GM23248 (cell line): ENCODE results near the gene TTC17. TPM values are rescaled to one million over a fixed set of nuclear protein-coding genes. Genes with fewer than 3 reads are reported as not detected.
A peak's percentile ranks its signal among the peaks of the same experiment; 100 is the strongest.

Source experiments
- DNase-seq: peaks from one replicate; pipeline ENCODE4 v3.0.0-alpha.2; 2015
- H2AFZ ChIP-seq: fragments of 200-600 bp; sonication (generic); 2 replicates; pipeline ENCODE4 v1.6.1; 2016; ENCODE audit warnings: antibody characterized with exemption
- H3F3A ChIP-seq: fragments of 200-600 bp; sonication (generic); 2 replicates; pipeline ENCODE4 v1.6.1; 2016; ENCODE audit warnings: mild to moderate bottlenecking, antibody characterized with exemption, mixed run types; ENCODE audit not compliant: insufficient read depth
- H3K27ac ChIP-seq: fragments of 200-600 bp; sonication (generic); 2 replicates; pipeline ENCODE4 v1.5.1; 2016; ENCODE audit warnings: mild to moderate bottlenecking
- H3K27me3 ChIP-seq: fragments of 200-600 bp; sonication (generic); replicated peaks from 2 replicates; pipeline ENCODE4 v1.6.1; 2016; ENCODE audit warnings: mild to moderate bottlenecking; ENCODE audit not compliant: insufficient read depth
- H3K36me3 ChIP-seq: fragments of 200-600 bp; sonication (generic); 2 replicates; pipeline ENCODE4 v1.6.1; 2016; ENCODE audit warnings: low read depth, mild to moderate bottlenecking
- H3K4me1 ChIP-seq: fragments of 200-600 bp; sonication (generic); 2 replicates; pipeline ENCODE4 v1.6.1; 2016; ENCODE audit warnings: mild to moderate bottlenecking; ENCODE audit not compliant: insufficient read depth
- H3K4me2 ChIP-seq: fragments of 200-600 bp; sonication (generic); one replicate; pipeline ENCODE4 v1.6.1; 2016; ENCODE audit warnings: mild to moderate bottlenecking; ENCODE audit not compliant: unreplicated experiment
- H3K4me3 ChIP-seq: fragments of 200-600 bp; sonication (generic); 2 replicates; pipeline ENCODE4 v1.5.1; 2016; ENCODE audit warnings: mild to moderate bottlenecking
- H3K79me2 ChIP-seq: fragments of 200-600 bp; sonication (generic); 2 replicates; pipeline ENCODE4 v1.6.1; 2016; ENCODE audit warnings: mild to moderate bottlenecking; ENCODE audit not compliant: insufficient read depth
- H3K9ac ChIP-seq: fragments of 200-600 bp; sonication (generic); 2 replicates; pipeline ENCODE4 v1.6.1; 2016; ENCODE audit warnings: mild to moderate bottlenecking
- H3K9me2 ChIP-seq: fragments of 200-600 bp; sonication (generic); 2 replicates; pipeline ENCODE4 v1.6.1; 2016; ENCODE audit warnings: mixed run types, mild to moderate bottlenecking, moderate library complexity; ENCODE audit not compliant: insufficient read depth
- H3K9me3 ChIP-seq: fragments of 200-600 bp; sonication (generic); one replicate; pipeline ENCODE4 v1.6.1; 2017; ENCODE audit warnings: low read depth
- H4K20me1 ChIP-seq: fragments of 200-600 bp; sonication (generic); 2 replicates; pipeline ENCODE4 v1.6.0; 2016; ENCODE audit not compliant: insufficient read depth
- EZH2 ChIP-seq: fragments of 200-600 bp; sonication (generic); IDR thresholded peaks from 2 replicates; pipeline ENCODE4 v1.6.1; 2018; ENCODE audit warnings: antibody characterized with exemption, mild to moderate bottlenecking; ENCODE audit not compliant: insufficient read depth, poor library complexity, severe bottlenecking
- EZH2phosphoT487 ChIP-seq: fragments of 200-600 bp; sonication (generic); IDR thresholded peaks from 2 replicates; pipeline ENCODE4 v1.6.1; 2018; ENCODE audit warnings: antibody characterized with exemption, moderate library complexity, mild to moderate bottlenecking, low read depth; ENCODE audit not compliant: insufficient read depth
- WGBS, 2 experiments: methylation state at CpG; one replicate each; pipeline ENCODE4 v1.1.6; 2015 to 2017; ENCODE audit warnings: low lambda C conversion rate in 2 of 2, low coverage in 1 of 2; ENCODE audit errors: missing lambda C conversion rate in 2 of 2; 5-methylcytosine and 5-hydroxymethylcytosine counted together
- in situ Hi-C: fragments of 300-500 bp; cut with MboI; formaldehyde crosslinking; loops from 2 replicates; pipeline ENCODE4 v1.15.0; 2020
- polyA plus RNA-seq: library from polyadenylated mRNA; unstranded; fragments of >200 nt; fragmentation: Nextera tagmentation; extraction: Ambion mirVana; gene quantifications from 2 replicates; pipeline ENCODE4 v1.2.1, GENCODE V29; 2016
- total RNA-seq: library from RNA; depleted of rRNA; stranded (reverse); fragments of >200 nt; shearing (Covaris generic); gene quantifications from 2 replicates; pipeline ENCODE4 v1.2.3, GENCODE V29; 2014; rRNA removed

TTC17 gene, protein sequence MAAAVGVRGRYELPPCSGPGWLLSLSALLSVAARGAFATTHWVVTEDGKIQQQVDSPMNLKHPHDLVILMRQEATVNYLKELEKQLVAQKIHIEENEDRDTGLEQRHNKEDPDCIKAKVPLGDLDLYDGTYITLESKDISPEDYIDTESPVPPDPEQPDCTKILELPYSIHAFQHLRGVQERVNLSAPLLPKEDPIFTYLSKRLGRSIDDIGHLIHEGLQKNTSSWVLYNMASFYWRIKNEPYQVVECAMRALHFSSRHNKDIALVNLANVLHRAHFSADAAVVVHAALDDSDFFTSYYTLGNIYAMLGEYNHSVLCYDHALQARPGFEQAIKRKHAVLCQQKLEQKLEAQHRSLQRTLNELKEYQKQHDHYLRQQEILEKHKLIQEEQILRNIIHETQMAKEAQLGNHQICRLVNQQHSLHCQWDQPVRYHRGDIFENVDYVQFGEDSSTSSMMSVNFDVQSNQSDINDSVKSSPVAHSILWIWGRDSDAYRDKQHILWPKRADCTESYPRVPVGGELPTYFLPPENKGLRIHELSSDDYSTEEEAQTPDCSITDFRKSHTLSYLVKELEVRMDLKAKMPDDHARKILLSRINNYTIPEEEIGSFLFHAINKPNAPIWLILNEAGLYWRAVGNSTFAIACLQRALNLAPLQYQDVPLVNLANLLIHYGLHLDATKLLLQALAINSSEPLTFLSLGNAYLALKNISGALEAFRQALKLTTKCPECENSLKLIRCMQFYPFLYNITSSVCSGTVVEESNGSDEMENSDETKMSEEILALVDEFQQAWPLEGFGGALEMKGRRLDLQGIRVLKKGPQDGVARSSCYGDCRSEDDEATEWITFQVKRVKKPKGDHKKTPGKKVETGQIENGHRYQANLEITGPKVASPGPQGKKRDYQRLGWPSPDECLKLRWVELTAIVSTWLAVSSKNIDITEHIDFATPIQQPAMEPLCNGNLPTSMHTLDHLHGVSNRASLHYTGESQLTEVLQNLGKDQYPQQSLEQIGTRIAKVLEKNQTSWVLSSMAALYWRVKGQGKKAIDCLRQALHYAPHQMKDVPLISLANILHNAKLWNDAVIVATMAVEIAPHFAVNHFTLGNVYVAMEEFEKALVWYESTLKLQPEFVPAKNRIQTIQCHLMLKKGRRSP
- 59.7 and 61.7 TPM in 2 replicates for total RNA-seq
- 38.8 and 39.2 TPM in 2 replicates for polyA plus RNA-seq

DNA sequence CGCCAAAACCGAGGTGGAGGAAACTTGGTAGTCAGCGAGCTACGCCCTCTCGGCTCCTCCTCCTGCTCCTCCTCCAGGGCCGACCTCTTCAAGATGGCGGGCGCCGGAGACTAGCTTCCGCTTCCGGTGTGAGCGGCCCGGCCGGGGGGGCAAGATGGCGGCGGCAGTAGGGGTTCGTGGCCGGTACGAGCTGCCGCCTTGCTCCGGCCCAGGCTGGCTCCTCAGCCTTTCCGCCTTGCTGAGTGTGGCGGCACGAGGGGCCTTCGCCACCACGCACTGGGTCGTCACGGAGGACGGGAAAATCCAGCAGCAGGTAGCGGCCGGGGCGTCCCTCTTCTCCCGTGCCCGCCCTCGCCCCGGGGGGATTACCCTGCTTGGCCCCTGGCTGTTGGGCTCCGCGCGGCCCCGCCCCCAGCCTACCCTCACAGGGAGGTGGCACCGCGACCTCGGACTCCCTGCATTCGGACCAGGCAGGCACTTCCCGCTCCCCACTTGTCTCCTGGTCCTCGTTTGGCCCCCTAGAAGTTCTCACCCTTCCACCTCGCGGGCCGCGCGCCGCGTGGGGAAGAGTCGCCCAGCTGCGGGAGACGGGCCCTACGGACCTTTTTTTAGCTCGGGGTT is at the start of gene TTC17:
Gene TTC17 (plus strand): TSS at position 120 of the 621 bp plus-strand sequence. CDS start 35 bp downstream, at position 155.
- Histone ChIP-seq H2AFZ (peak within 1 kb of the TSS; percentile 100), H3K27ac (peak within 1 kb of the TSS; percentile 81), H3F3A (peaks cover 11% of the 10 kb centered on the region; the same call in 1 of the 2 replicates), H3K36me3 (no peaks in the 10 kb centered on the region), H4K20me1 (0 out of 2 replicates have a peak, but pooled peaks cover 7% of the 10 kb centered on the region), H3K9me2 (no peaks in the 10 kb centered on the region), H3K4me2 (peak within 1 kb of the TSS; percentile 91), H3K9me3 (no peaks in the 10 kb centered on the region), H3K4me1 (peaks cover 12% of the 10 kb centered on the region), H3K27me3 (no peaks in the 10 kb centered on the region), H3K4me3 (peak within 1 kb of the TSS; percentile 94), H3K79me2 (peaks cover 51% of the 10 kb centered on the region), H3K9ac (peak within 1 kb of the TSS; percentile 94)
- 1% methylated on average over 39 to 53 of the region's 58 CpGs for WGBS, 2 experiments
- in situ Hi-C loops, result no loop called here
- DNase-seq, result peak; percentile 99
- TF ChIP-seq EZH2 (no peak), EZH2phosphoT487 (no peak)

DNA sequence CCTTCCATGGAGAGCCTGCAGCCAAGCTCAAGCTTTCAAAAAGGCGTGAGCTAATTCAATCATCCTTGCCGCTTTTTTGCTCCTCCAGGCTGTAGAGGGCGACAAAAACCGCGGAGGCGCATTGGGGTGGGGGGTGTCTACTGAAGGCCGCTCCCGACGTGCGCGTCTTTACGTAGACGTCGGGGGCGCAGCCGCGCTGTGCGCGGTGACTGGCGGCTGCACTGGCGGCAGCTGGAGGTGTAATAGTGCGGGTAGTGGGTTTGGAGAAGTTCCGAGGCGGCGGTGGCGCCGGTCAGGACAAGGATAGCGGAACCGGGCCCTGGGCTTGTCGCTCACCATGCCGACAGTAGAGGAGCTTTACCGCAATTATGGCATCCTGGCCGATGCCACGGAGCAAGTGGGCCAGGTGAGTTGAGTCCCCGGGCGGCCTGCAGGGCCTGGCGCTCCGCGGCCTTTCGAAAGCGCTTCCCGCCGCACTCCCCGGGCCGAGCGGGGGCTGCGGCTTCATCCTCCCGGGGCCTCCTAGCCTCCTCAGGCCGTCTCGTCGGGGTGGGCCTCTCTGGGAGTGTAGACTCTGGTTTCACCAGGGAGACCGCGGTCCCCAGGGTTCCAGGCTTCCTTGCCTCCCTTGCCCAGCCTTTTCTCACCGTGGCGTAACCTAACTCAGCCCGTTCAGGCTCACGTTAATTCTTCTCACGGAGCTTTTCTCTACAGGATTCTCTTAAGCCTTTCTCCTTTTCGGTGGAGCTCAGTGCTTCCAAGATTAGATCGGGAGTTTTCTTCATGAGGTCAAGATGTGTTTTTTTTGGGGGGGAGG is 46.7 kb upstream of the TTC17 start, which contains the start of gene API5:
Gene API5 (plus strand): TSS at position 206 of the 817 bp plus-strand sequence. CDS start 132 bp downstream, at position 338.
- Histone ChIP-seq H3K27me3 (no peaks in the 10 kb centered on the region), H3F3A (peaks cover 6% of the 10 kb centered on the region), H3K79me2 (peaks cover 52% of the 10 kb centered on the region), H3K4me2 (peak within 1 kb of the TSS; percentile 91), H3K9ac (peak within 1 kb of the TSS; percentile 94), H3K9me3 (no peaks in the 10 kb centered on the region), H2AFZ (peak within 1 kb of the TSS; percentile 98), H4K20me1 (peaks cover 19% of the 10 kb centered on the region), H3K9me2 (no peaks in the 10 kb centered on the region), H3K4me3 (peak within 1 kb of the TSS; percentile 87), H3K4me1 (peaks cover 19% of the 10 kb centered on the region), H3K27ac (peak within 1 kb of the TSS; percentile 86), H3K36me3 (no peaks in the 10 kb centered on the region)
- TF ChIP-seq EZH2phosphoT487, result no peak
- TF ChIP-seq EZH2, result no peak
- DNase-seq, result peak; percentile 98
- WGBS, 2 experiments, result 0 to 2% methylated on average over 51 to 60 of the region's 60 CpGs
- in situ Hi-C loops, result no loop called here

DNA sequence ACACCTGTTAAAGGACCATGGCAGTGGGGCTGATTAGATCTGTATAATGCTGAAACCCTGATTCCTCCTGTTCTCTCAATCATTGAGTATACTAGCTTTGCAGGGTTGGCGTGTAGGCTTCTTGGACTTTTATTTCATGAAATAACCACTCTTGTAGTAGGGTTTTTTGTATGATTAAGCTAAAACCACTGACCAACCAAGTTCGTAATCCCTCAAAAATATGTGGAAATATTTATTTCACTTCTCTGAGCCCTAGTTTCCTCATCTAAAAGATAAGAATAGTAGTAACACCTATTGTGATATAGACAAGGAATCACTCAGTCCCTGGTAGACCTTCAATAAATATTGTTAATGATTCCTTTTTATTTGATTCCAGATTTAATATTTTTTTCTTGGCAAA is 42.8 kb upstream of the TTC17 start:
- Histone ChIP-seq H3K4me1 (peaks cover 19% of the 10 kb centered on the region), H3K4me3 (no peak overlapping the region), H3K36me3 (peaks cover 16% of the 10 kb centered on the region), H3F3A (peaks cover 6% of the 10 kb centered on the region), H3K9me3 (no peaks in the 10 kb centered on the region), H3K79me2 (peaks cover 90% of the 10 kb centered on the region), H2AFZ (no peak overlapping the region), H3K4me2 (peak overlapping the region; percentile 21), H4K20me1 (peaks cover 22% of the 10 kb centered on the region), H3K27me3 (no peaks in the 10 kb centered on the region), H3K9ac (no peak overlapping the region), H3K9me2 (no peaks in the 10 kb centered on the region), H3K27ac (no peak overlapping the region)
- WGBS, 2 experiments, result 98 to 100% methylated on average over 2 of the region's 2 CpGs
- TF ChIP-seq EZH2 (no peak), EZH2phosphoT487 (no peak)
- DNase-seq, result no peak
- in situ Hi-C loops, result no loop called here
